HEK293 (cell line): Measurements from ENCODE around the gene CD82.

Source experiments
- CTCF ChIA-PET: fragments of 350-600 bp; formaldehyde crosslinking; extraction: SDS; loops from one replicate; lab custom pipeline; 2021; ENCODE audit warnings: antibody characterized with exemption; lab: Yijun Ruan, JAX
- POLR2A ChIA-PET: fragments of 300-600 bp; formaldehyde crosslinking; extraction: SDS; loops from one replicate; lab custom pipeline; 2020; ENCODE audit warnings: antibody characterized with exemption, inconsistent platforms; lab: Yijun Ruan, JAX
- H3K27ac ChIP-seq: fragments of 200-500 bp; sonication (Bioruptor generic); 2 replicates; pipeline ENCODE4 v1.5.1; 2014; ENCODE audit warnings: low read depth, low read length, control low read depth, inconsistent platforms; ENCODE audit errors: extremely low read depth
- H3K36me3 ChIP-seq, 2 experiments: fragments of 200-500 bp in 1 of 2; sonication (Bioruptor generic) in 1 of 2; 1 replicate in 1 of 2; 2 replicates in 1 of 2; pipeline ENCODE4 v1.5.1; 2014 to 2017; ENCODE audit warnings: inconsistent platforms in 2 of 2, low read length in 2 of 2; ENCODE audit not compliant: control insufficient read depth in 2 of 2, insufficient read depth in 1 of 2
- H3K4me1 ChIP-seq: fragments of 200-500 bp; sonication (Bioruptor generic); 2 replicates; pipeline ENCODE4 v1.5.1; 2014; ENCODE audit warnings: mild to moderate bottlenecking, low read length, inconsistent platforms; ENCODE audit not compliant: control insufficient read depth, insufficient read depth
- H3K4me3 ChIP-seq: 2 replicates; pipeline ENCODE4 v1.5.1; 2011; ENCODE audit warnings: low read depth, mild to moderate bottlenecking, control low read depth, low read length, moderate library complexity
- H3K9me3 ChIP-seq: fragments of 200-500 bp; sonication (Bioruptor generic); 2 replicates; pipeline ENCODE4 v1.5.1; 2014; ENCODE audit warnings: low read depth, low read length, inconsistent platforms; ENCODE audit not compliant: control insufficient read depth, insufficient read depth
- EGR2 ChIP-seq: fragments of 450-650 bp; formaldehyde crosslinking; IDR thresholded peaks from 2 replicates; pipeline ENCODE4 v1.5.1; 2016; ENCODE audit warnings: low read depth, missing biosample characterization, missing genetic modification characterization
- FEZF1 ChIP-seq: fragments of 450-650 bp; formaldehyde crosslinking; IDR thresholded peaks from 2 replicates; pipeline ENCODE4 v1.5.1; 2016; ENCODE audit warnings: missing biosample characterization, missing genetic modification characterization
- MYNN ChIP-seq: fragments of 450-650 bp; formaldehyde crosslinking; IDR thresholded peaks from 2 replicates; pipeline ENCODE4 v1.5.1; 2016; ENCODE audit warnings: missing biosample characterization, missing genetic modification characterization, borderline replicate concordance
- MZF1 ChIP-seq: fragments of 450-650 bp; formaldehyde crosslinking; IDR thresholded peaks from 2 replicates; pipeline ENCODE4 v1.5.1; 2017; ENCODE audit warnings: missing biosample characterization, missing genetic modification characterization, borderline replicate concordance
- RBAK ChIP-seq: fragments of 450-650 bp; formaldehyde crosslinking; IDR thresholded peaks from 2 replicates; pipeline ENCODE4 v1.5.1; 2016; ENCODE audit warnings: missing biosample characterization, missing genetic modification characterization
- ZNF121 ChIP-seq: fragments of 450-650 bp; formaldehyde crosslinking; IDR thresholded peaks from 2 replicates; pipeline ENCODE4 v1.5.1; 2016; ENCODE audit warnings: missing biosample characterization, missing genetic modification characterization
- ZNF140 ChIP-seq: fragments of 450-650 bp; formaldehyde crosslinking; IDR thresholded peaks from 2 replicates; pipeline ENCODE4 v1.5.1; 2016; ENCODE audit warnings: missing biosample characterization, missing genetic modification characterization
- ZNF16 ChIP-seq: fragments of 450-650 bp; formaldehyde crosslinking; IDR thresholded peaks from 2 replicates; pipeline ENCODE4 v1.5.1; 2016; ENCODE audit warnings: low read depth, missing biosample characterization, missing genetic modification characterization
- ZNF169 ChIP-seq: fragments of 450-650 bp; formaldehyde crosslinking; IDR thresholded peaks from 2 replicates; pipeline ENCODE4 v1.5.1; 2016; ENCODE audit warnings: missing biosample characterization, missing genetic modification characterization
- ZNF26 ChIP-seq: fragments of 450-650 bp; formaldehyde crosslinking; IDR thresholded peaks from 2 replicates; pipeline ENCODE4 v1.5.1; 2016; ENCODE audit warnings: missing biosample characterization, missing genetic modification characterization
- ZNF341 ChIP-seq: fragments of 450-650 bp; formaldehyde crosslinking; IDR thresholded peaks from 2 replicates; pipeline ENCODE4; 2016; ENCODE audit warnings: low read depth, missing biosample characterization, missing genetic modification characterization
- ZNF350 ChIP-seq: fragments of 450-650 bp; formaldehyde crosslinking; IDR thresholded peaks from 2 replicates; pipeline ENCODE4 v1.5.0; 2017; ENCODE audit warnings: missing biosample characterization, mild to moderate bottlenecking, missing genetic modification characterization
- ZNF529 ChIP-seq: fragments of 450-650 bp; formaldehyde crosslinking; IDR thresholded peaks from 2 replicates; pipeline ENCODE4 v1.5.1; 2017; ENCODE audit warnings: missing genetic modification characterization, missing biosample characterization; ENCODE audit not compliant: insufficient replicate concordance
- ZNF549 ChIP-seq: fragments of 450-650 bp; IDR thresholded peaks from 2 replicates; pipeline ENCODE4 v1.5.1; 2018; ENCODE audit warnings: missing biosample characterization, missing genetic modification characterization, mild to moderate bottlenecking, inconsistent platforms, moderate library complexity
- ZNF654 ChIP-seq: fragments of 450-650 bp; formaldehyde crosslinking; IDR thresholded peaks from 2 replicates; pipeline ENCODE4 v1.5.1; 2016; ENCODE audit warnings: low read depth, missing biosample characterization, missing genetic modification characterization
- ZNF660 ChIP-seq: fragments of 450-650 bp; IDR thresholded peaks from 2 replicates; pipeline ENCODE4 v1.5.1; 2018; ENCODE audit warnings: missing biosample characterization, mild to moderate bottlenecking, missing genetic modification characterization
- ZNF701 ChIP-seq: fragments of 450-650 bp; formaldehyde crosslinking; IDR thresholded peaks from 2 replicates; pipeline ENCODE4 v1.5.1; 2016; ENCODE audit warnings: missing biosample characterization, missing genetic modification characterization
- ZNF76 ChIP-seq: fragments of 450-650 bp; formaldehyde crosslinking; IDR thresholded peaks from 2 replicates; pipeline ENCODE4; 2016; ENCODE audit warnings: low read depth, missing biosample characterization, missing genetic modification characterization, borderline replicate concordance
- ZNF777 ChIP-seq: fragments of 450-650 bp; formaldehyde crosslinking; IDR thresholded peaks from 2 replicates; pipeline ENCODE4 v1.5.1; 2017; ENCODE audit warnings: missing biosample characterization, missing genetic modification characterization, borderline replicate concordance
- ZNF791 ChIP-seq: fragments of 450-650 bp; formaldehyde crosslinking; IDR thresholded peaks from 2 replicates; pipeline ENCODE4 v1.5.1; 2016; ENCODE audit warnings: missing biosample characterization, missing genetic modification characterization
- ZSCAN4 ChIP-seq: fragments of 450-650 bp; formaldehyde crosslinking; IDR thresholded peaks from 2 replicates; pipeline ENCODE4 v1.5.1; 2017; ENCODE audit warnings: missing biosample characterization, missing genetic modification characterization
- TF ChIP-seq, protein P1 (sequence below): fragments of 450-650 bp; formaldehyde crosslinking; IDR thresholded peaks from 2 replicates; pipeline ENCODE4 v1.5.1; 2016; ENCODE audit warnings: missing biosample characterization, missing genetic modification characterization

The CD82 gene

DNA sequence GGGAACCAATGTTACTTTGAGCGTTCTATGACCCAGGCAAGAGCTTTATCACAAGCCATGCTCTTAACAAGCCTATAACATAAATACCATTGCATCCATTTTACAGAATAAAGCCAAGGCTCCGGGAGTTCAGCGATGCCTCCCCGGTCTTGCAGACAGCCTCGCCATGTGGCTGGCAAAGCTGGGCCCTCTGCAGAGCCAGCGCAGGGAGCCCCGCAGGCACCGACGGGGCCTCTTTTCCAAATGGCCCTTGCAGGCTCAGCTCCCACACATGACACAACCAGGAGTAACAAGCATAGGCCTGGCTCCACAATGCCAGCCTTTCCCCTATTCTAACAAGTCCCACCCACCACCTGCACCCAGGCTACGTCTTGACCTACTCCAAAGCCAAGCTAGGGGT is 89.1 kb downstream of the CD82 start:
- H3K9me3 ChIP-seq, result no peaks in the 10 kb centered on the region
- ChIA-PET POLR2A (no interaction called here), CTCF (interaction anchor here (1.0 to 1.1 kb wide), 2 partner anchors 16 to 18 kb away, joined by 3 to 4 read pairs; no protein-coding TSS in a partner anchor)
- TF ChIP-seq FEZF1 (tag by site-specific recombination) (no peak), MZF1 (tag by site-specific recombination) (no peak), ZSCAN4 (tag by site-specific recombination) (no peak)
- H3K36me3 ChIP-seq, result no peaks in the 10 kb centered on the region
- no peaks in the 10 kb centered on the region for H3K4me1 ChIP-seq
- no peak overlapping the region for H3K27ac ChIP-seq
- H3K4me3 ChIP-seq, result no peak overlapping the region

GRCh38 chr11:44657836-44658505 is 92.5 kb downstream of the CD82 start:
- POLR2A ChIA-PET, result interaction anchor here (0.6 kb wide), 1 partner anchor 684 kb away, joined by 5 read pairs; no protein-coding TSS in a partner anchor
- Histone ChIP-seq H3K27ac (no peak overlapping the region), H3K9me3 (no peaks in the 10 kb centered on the region), H3K4me3 (no peak overlapping the region), H3K36me3 (no peaks in the 10 kb centered on the region), H3K4me1 (no peaks in the 10 kb centered on the region)
- TF ChIP-seq ZNF791 (tag by site-specific recombination), result no peak
- TF ChIP-seq ZNF16 (tag by site-specific recombination), result no peak
- no peak for TF ChIP-seq ZNF121 (tag by site-specific recombination)
- no peak for TF ChIP-seq ZNF777 (tag by site-specific recombination)
- TF ChIP-seq ZNF350, result no peak
- no peak for TF ChIP-seq RBAK (tag by site-specific recombination)
- no peak for TF ChIP-seq EGR2 (tag by site-specific recombination)
- CTCF ChIA-PET, result interaction anchor here (0.7 to 1.4 kb wide), 7 partner anchors 10 to 367 kb away, joined by 3 to 4 read pairs (median 4); no protein-coding TSS in a partner anchor

GRCh38 chr11:44658506-44658850 is 93.0 kb downstream of the CD82 start:
- POLR2A ChIA-PET, result interaction anchor here (0.6 kb wide), 1 partner anchor 684 kb away, joined by 5 read pairs; no protein-coding TSS in a partner anchor
- Histone ChIP-seq H3K4me1 (no peaks in the 10 kb centered on the region), H3K27ac (no peak overlapping the region), H3K4me3 (no peak overlapping the region), H3K9me3 (no peaks in the 10 kb centered on the region), H3K36me3 (no peaks in the 10 kb centered on the region)
- TF ChIP-seq ZNF140, result no peak
- no peak for TF ChIP-seq ZNF660
- TF ChIP-seq ZNF529 (tag by site-specific recombination), result no peak
- TF ChIP-seq ZNF341 (tag by site-specific recombination), result 0 out of 2 replicates have a peak, but pooled peaks have one; percentile 18
- no peak for TF ChIP-seq ZNF549
- TF ChIP-seq ZNF654 (tag by site-specific recombination), result 0 out of 2 replicates have a peak, but pooled peaks have one; percentile 18
- TF ChIP-seq ZNF701 (tag by site-specific recombination), result no peak
- no peak for TF ChIP-seq MYNN (tag by site-specific recombination)
- TF ChIP-seq ZNF26, result no peak
- TF ChIP-seq ZNF169, result no peak
- TF ChIP-seq ZNF76 (tag by site-specific recombination), result no peak
- TF ChIP-seq, protein P1, sequence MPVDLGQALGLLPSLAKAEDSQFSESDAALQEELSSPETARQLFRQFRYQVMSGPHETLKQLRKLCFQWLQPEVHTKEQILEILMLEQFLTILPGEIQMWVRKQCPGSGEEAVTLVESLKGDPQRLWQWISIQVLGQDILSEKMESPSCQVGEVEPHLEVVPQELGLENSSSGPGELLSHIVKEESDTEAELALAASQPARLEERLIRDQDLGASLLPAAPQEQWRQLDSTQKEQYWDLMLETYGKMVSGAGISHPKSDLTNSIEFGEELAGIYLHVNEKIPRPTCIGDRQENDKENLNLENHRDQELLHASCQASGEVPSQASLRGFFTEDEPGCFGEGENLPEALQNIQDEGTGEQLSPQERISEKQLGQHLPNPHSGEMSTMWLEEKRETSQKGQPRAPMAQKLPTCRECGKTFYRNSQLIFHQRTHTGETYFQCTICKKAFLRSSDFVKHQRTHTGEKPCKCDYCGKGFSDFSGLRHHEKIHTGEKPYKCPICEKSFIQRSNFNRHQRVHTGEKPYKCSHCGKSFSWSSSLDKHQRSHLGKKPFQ (tag by site-specific recombination), result no peak
- CTCF ChIA-PET, result interaction anchor here (0.7 to 1.4 kb wide), 6 partner anchors 9 to 367 kb away, joined by 3 to 4 read pairs (median 4); no protein-coding TSS in a partner anchor
